ENCODE measurements around the gene ADIPOR1.
"Not testable (repeated sequence)": the region's sequence is repeated elsewhere in the genome, so short reads cannot be mapped to it uniquely, and the experiment has no call there.

Gene ADIPOR1

DNA sequence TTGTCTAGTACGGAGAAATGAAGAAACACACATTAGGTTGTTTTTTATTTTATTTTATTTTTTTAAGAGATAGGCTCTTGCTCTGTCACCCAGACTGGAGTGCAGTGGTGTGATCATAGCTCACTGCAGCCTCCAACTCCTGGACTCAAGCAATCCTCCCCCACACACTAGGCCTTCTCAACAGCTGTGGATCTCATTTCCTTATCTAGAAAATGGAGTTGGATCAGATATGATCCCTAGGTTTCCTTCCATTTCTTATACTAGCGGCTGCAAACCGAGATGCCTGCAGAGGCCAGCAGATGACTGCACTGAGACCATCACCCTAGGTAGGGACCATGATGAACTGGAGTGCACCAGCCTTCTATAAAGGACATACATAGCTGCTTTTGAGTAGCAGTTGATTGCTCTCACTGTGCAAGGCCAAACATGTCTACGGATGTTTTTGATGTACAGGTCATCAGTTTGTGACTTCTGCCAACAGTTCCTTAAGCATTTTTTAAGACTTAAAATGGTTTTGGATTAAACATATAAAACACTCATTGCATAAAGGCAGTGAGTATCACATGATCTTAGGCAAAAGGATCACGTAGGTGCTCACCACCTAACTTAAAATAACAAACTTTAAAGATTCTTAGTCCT lies 19.7 kb downstream of the ADIPOR1 start:
- DNase-seq (ENCODE audit: low read depth): no peak

DNA sequence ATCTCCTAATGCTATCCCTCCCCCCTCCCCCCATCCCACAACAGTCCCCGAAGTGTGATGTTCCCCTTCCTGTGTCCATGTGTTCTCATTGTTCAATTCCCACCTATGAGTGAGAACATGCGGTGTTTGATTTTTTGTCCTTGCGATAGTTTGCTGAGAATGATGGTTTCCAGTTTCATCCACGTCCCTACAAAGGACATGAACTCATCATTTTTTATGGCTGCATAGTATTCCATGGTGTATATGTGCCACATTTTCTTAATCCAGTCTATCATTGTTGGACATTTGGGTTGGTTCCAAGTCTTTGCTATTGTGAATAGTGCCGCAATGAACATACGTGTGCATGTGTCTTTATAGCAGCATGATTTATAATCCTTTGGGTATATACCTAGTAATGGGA lies 21.7 kb downstream of the ADIPOR1 start:
- not testable (repeated sequence) for DNase-seq (ENCODE audit: low read depth)

DNA sequence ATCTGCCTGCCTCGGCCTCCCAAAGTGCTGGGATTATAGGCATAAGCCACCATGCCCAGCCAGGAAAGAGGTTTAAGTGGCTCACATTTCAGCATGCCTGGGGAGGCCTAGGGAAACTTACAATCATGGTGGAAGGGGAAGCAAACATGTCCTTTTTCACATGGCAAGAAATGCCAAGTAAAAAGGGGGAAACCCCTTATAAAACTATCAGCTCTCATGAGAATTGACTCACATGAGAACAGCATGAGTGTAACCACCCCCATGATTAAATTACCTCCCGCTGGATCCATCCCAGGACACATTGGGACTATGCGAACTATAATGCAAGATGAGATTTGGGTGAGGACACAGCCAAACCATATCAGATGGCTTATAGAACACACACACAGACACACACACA lies 22.3 kb downstream of the ADIPOR1 start:
- no peak for DNase-seq (ENCODE audit: low read depth)

GRCh38 chr1:202934755-202935154 lies 23.4 kb downstream of the ADIPOR1 start:
- no peak for DNase-seq (ENCODE audit: low read depth)

- no peak for DNase-seq (ENCODE audit: low read depth)
These were observed 25.6 kb downstream of the ADIPOR1 start for GRCh38 chr1:202932476-202932875.

GRCh38 chr1:202926581-202927491 lies 31.3 kb downstream of the ADIPOR1 start, which contains the start of gene KLHL12:
KLHL12 (minus strand) TSS chr1:202927234; CDS start chr1:202925162, 2,072 bp downstream.
- peak; percentile 95 for DNase-seq (ENCODE audit: low read depth)

DNA sequence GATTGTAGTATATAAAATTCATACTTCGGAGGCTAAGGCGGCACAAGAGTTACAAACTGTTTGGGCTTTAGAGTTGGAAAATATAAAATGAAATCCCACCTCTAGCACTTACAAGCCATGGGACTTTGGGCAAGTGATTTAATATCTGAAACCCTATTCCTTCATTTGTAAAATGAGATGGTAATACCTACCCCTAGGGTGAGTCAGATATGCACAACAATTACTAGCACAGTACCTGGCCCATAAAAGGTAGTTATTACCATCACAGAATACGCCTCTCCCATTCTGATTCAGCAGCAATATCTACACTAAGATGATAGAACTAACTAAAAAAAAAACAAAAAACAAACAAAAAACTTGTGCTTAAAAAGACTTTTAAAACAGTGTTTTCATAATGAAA lies 34.6 kb downstream of the ADIPOR1 start:
- DNase-seq (ENCODE audit: low read depth): no peak

DNA sequence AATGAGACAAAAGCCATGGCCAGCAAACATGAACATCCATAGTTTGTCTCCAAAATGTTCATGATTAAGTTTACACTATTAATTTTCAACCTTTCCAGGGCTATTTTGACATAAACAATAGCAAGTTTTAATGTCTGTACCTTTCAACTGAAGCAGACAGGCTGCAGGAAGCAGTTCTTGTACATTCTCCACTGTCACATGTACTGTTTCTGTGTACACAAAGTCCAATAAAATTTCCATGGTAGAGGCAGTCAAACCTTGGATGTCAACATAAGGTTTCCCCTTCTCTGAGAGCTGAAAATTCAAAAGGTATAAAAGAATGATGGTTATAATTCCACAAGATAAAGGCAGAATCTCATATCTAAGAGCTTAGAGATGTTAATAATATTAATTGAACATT lies 38.5 kb downstream of the ADIPOR1 start:
- no peak for DNase-seq (ENCODE audit: low read depth)

DNA sequence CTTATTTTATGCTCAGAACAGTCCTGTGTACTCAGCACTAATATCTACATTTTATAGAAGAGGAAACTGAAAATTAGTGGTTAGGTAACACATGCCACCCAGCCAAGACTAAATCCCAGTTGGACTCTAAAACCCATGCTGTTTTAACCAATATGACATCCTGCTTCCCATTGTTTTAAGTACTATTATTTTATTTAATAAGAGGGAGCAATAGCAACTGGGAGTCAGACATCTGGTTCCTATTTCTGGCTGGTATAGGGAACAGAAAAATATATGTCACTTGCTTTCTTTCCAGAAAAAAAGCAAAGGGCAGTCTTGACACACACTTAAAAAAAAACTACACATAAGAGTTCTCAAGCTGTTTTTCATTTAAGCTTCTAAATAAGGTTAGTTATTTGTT lies 43.0 kb downstream of the ADIPOR1 start:
- DNase-seq (ENCODE audit: low read depth): no peak

DNA sequence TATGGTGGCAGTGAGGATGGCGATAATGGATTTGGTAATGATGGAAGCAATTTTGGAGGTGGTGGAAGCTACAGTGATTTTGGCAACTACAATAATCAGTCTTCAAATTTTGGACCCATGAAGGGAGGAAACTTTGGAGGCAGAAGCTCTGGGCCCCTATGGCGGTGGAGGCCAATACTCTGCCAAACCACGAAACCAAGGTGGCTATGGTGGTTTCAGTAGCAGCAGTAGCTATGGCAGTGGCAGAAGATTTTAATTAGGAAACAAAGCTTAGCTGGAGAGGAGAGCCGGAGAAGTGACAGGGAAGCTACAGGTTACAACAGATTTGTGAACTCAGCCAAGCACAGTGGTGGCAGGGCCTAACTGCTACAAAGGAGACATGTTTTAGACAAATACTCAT lies 45.6 kb downstream of the ADIPOR1 start:
- DNase-seq (ENCODE audit: low read depth): not testable (repeated sequence)

GRCh38 chr1:202909494-202909893 lies 48.6 kb downstream of the ADIPOR1 start:
- DNase-seq (ENCODE audit: low read depth): no peak

DNA sequence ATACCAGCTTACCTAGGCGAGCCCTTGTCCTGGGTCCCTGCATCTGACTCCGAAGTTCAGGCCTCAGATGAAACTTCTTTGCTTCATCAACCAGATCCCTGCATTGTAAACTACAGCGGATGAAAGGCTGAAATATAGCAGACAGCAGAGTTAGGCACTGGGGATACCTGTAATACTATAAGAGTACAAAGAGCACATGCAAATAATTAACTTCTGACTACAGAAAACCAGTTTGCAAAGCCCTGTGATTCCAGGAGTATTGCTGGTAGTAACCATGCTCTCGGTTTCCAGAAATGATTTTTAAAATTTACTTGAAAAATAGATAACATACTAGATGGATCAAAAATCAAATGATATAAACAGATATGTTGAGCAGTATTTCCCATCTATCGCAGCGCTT lies 49.1 kb downstream of the ADIPOR1 start:
- DNase-seq (ENCODE audit: low read depth): no peak

DNA sequence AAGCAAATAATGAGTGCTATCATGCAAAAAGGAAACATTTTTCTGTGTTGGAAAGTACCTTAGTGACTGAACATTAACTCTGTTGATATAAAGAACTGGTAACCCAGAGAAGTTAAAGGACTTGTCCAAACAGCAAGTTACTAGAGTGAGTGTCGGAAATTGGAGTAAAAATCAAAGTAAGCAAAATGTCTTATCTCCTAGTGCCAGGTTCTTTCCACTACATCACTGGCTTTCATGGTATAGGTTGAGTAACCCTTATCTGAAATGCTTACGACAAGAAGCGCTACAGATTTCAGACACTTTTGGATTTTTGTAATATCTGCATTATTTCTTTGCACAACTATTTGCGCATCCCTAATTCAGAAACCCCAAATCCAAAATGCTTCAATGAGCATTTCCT lies 52.8 kb downstream of the ADIPOR1 start:
- DNase-seq (ENCODE audit: low read depth): no peak

DNA sequence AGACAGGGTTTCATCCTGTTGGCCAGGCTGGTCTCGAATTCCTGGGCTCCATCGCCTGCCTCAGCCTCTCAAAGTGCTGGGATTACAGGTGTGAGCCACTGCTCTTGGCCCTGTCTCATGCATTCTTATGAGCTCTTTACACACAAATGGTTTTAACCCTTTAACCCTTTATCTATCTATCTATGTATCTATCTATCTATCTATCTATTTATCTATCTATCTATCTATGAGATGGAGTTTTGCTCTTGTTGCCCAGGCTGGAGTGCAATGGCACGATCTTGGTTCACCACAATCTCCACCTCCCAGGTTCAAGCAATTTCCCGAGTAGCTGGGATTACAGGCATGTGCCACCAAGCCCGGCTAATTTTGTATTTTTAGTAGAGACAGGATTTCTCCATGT lies 54.3 kb downstream of the ADIPOR1 start:
- not testable (repeated sequence) for DNase-seq (ENCODE audit: low read depth)

GRCh38 chr1:202901555-202901954 lies 56.6 kb downstream of the ADIPOR1 start:
- no peak for DNase-seq (ENCODE audit: low read depth)

DNA sequence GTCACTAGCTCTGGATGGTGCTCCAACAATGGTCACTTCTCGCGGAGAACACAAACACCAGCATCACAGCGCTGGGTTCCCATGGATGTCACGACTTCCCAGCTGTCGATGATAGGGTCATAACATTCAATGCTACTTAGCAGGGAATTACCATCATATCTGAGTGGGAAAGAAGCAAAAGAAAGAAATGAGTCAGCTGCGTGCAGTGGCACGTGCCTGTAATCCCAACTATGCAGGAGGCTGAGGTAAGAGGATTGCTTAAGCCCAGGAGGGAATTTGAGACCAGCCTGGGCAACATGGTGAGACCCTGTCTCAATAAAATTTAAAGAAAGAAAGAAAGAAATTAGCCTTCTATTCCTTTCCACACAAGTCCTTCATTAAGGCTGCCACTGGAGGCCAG lies 65.6 kb downstream of the ADIPOR1 start:
- DNase-seq (ENCODE audit: low read depth): no peak

Measured in fibroblast of the conjunctiva (primary cell).